ENCODE results near the gene DIAPH3.

Gene DIAPH3

DNA sequence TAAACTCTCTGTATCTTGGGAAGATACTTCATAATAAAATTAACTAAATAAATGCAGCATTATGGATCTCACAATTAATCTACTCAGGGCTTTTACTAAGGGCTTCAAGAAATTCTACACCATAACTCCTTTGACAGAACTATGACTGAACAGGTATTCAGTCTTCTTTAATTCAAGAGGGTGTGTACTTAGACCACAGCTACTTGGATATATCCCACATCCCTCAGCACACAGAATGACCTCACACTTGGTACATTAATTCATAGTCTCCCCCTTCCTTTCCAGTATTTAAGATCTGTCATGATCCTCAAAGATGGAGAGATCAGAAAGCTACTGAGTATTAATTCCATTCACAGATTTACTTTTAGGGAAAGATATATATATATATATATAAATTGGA is 11.6 kb downstream of the DIAPH3 start:
- DNase-seq (ENCODE audit: low spot score): no peak

DNA sequence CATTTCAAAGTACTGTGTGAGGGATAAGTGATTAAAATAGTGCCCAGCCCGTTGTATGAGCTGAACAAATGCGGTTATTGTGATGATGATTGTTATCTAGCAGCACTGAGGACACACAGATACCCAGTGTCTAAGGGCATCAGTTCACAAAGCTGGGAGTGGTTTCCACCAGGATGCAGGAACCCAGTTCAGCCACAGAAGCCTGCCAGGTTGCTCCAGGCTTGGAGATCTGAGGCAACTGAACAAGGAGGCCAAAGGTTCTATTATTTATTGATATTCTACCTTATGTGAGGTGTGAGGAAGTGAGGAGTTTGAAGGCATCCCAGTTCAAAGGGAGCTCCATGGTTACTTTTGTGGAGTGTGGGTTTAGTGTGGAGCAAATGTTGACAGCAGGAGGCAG is 13.2 kb downstream of the DIAPH3 start:
- DNase-seq (ENCODE audit: low spot score): no peak

DNA sequence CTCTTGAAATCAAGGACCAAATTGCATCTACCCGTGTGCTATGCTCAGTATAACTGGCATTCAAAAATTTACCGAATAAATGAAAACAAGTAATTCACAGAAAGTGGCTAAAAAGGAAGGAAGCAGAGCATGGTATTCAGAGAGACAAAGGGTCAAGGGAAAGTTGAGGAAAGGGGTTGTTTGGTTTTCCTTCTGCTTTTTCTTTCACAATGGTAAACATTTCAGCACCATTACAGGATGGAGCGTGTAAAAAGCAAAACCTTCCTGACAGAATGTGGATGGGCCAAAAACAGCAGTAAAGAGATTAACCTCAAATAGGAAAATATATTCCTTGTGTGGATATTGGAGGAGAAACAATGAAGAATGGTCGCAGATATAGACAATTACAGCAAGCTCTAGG is 14.8 kb downstream of the DIAPH3 start:
- DNase-seq (ENCODE audit: low spot score): no peak

DNA sequence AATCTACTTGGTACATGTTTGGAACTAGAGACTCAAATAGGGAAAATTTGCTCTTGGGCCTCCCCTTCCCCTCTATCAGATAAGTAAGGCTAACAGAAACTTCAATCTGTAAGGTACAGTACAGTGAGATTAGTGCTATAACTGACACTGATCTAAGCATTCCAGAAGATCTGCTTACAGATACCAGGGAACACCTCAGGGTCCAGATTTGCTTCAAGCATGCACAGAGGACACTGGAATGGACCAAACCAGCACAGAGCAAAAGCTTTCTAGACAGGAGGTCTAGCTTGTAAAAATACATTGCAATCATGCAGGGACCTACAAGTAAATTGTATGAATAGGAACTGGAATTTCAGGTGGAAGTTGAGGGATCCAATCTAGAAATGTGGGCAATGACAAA is 16.4 kb downstream of the DIAPH3 start:
- no peak for DNase-seq (ENCODE audit: low spot score)

DNA sequence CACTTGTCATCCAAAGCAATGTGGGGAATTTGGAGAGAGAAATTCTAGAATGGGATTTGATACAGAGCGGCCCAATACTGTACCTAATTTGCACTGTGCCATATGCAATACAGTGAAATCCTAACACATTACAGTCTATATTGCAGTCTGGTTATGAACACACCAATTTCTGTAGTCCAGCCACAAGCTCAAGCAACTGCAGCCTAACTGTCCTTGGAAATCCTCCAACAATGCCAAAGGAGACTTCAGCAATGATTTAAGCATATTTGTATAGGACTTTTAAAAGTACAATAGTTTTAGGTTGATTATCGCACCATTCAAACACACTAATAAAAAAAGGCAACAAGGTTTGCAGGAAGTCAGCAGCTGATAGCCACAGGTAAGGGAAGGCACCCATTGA is 17.3 kb downstream of the DIAPH3 start:
- no peak for DNase-seq (ENCODE audit: low spot score)

DNA sequence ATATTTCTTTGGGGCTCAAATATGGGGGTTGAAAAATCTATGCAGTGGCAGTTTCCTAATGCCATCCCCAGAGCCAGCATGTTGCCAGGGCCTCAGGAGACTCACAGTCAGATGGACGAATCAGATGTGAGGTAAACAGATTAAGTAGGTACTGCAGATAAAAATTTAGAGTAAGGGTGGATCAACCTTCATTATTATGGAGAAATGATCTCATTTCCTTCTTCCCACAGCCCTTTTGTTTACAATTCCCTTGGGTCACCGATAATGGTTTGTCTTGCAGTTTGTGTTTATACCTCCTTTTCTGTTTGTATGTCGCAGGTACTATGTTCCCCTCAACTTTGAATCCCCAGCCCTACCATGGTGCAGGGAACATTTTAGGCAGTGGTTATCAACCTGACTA is 20.0 kb downstream of the DIAPH3 start:
- no peak for DNase-seq (ENCODE audit: low spot score)

DNA sequence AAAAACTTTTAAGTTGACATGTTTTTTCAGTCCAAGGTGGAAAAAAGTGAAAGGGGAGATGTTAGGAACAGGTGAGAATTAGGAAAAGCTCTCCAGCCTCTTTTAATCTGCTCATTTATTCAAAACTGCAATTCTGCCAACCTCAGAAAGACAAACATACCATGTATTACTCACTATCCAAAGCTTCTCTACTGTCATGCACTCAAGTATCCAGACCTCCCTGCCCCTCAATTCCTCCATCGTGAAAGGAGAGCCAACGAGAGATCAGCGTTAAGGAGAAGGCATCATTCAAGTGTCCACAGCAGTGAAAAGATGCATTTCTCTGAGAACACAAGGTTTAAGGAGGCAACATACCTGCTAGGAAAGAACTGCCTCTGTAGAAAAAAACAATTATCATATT is 24.5 kb downstream of the DIAPH3 start:
- peak; percentile 10 for DNase-seq (ENCODE audit: low spot score)

DNA sequence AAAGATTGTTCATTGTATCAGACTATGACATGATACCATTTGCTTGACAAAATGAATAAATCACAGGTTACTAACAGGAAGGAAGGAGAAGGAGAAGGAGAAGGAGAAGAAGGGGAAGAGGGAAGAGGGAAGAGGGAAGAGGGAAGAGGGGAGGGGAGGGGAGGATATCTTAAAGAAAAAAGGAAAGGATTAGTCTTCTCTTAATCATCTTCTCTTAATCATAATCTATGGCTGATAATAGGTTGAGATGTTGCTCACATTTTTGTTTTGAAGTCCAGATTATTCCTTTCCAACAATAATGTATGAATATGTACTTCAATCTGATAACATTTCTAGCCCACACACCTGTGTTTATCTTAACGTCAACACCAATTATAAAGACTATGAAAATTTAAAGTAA is 25.1 kb downstream of the DIAPH3 start:
- DNase-seq (ENCODE audit: low spot score): no peak

DNA sequence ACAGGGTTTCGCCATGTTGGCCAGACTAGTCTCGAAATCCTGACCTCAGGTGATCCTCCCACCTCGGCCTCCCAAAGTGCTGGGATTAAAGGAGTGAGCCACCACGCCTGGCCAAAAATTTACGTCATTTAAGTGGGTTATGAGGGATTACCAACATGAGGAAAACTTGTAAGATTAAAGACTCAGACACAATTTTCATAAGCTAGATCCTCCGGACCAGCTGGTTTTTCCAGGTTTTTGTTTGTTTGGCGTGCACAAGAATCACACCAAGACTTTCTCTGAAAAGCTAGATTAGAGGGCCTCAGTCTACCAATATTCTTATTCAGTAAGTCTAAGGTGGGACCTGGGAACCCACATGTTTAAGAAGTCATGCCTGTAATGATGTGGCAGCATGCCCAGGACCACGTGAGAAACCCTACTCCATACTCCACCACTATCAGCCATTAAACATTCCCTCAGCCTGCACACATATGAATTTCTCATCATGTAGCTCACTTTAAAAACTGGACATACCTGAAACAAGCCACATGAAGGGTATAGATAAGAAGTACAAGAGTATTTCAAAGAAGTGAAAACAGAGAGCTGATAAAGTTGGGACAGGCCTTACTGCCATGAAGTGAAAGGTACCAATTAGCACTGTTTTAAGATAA is 25.7 kb downstream of the DIAPH3 start:
- DNase-seq (ENCODE audit: low spot score): no peak

DNA sequence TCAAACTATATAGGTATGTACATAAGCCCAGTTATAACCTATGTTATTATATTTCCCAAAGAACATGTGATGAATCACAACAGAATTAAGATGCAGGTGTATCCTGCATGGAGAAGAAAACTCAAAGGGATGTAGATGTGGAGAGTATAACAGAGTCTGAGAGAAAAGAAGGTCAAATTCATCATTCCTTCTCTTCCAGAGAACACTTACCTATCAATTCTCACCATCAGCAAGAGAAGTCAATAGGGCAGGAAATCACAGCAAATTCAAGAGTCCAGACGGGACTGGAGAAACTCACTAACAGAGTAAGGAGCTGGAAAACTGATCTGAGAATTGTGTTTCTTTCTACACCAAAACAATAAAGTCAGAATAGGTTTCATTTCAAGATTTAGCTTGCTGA is 28.4 kb downstream of the DIAPH3 start:
- DNase-seq (ENCODE audit: low spot score): no peak

DNA sequence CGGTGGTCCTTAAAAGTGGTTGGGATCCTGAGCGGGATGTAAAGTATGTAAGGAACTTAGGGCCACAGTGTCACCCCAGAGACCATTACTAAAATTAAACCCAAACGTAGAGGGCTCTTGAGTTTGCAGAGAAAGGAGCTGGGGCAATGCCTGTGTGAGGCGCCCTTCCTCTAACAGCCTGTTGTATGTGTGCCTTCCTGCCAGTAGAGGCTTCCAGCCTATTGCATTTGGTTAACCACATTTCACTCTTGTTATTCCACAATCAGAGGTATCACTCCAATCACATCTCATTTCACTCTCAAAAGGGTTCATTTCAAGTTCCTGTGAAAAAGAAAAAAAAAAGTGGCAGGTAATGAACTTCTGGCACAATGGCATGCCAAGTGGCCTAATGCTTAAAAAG is 29.4 kb downstream of the DIAPH3 start:
- no peak for DNase-seq (ENCODE audit: low spot score)

DNA sequence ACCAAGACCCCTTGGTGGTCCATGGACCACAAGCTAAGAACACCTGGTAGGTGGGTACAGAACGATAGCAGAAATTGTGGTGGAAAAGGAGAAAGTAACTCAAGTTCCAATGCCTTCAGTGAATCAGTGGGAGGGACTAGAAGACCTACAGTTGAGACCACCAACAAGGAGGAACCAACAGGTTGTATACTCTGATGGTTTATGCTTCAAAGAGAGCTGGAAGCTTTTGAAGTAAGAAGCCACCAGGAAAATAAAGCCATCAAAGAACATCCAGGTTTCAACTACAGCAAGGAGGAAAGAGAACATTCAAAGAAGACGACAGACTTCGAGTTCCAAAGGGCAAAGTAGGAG is 42.4 kb downstream of the DIAPH3 start:
- no peak for DNase-seq (ENCODE audit: low spot score)

DNA sequence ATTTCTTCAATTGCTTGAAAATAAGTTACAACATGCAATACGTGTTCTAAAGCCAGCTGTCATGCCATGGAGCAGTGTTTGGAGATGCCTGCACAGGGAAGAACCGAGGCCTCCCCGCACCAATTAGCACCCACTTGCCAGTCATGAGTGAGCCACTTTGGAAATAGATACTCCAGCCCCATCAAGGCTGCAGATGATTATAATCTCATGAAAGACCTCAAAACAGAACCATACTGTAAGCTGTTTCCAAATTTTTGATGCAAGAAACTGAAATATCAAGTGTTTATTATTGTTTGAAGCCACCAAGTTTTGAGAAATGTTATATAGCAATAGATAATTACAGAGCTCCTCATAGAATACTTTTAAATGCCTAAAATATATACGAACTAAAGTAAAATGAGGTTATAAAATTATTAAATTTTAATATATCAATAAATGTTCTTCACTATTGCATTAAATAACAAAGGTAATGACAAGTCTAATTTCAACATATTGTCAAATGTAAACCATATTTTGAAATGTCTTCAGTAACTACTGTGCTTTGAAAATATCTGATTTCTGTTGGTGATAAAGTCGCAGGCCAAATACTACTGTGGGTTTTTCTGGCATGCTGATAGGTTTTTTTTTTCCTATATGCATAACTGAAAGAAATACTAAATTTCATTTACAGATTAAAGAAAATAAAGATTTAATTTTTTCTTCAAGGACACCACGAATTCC is 43.0 kb downstream of the DIAPH3 start:
- no peak for DNase-seq (ENCODE audit: low spot score)

DNA sequence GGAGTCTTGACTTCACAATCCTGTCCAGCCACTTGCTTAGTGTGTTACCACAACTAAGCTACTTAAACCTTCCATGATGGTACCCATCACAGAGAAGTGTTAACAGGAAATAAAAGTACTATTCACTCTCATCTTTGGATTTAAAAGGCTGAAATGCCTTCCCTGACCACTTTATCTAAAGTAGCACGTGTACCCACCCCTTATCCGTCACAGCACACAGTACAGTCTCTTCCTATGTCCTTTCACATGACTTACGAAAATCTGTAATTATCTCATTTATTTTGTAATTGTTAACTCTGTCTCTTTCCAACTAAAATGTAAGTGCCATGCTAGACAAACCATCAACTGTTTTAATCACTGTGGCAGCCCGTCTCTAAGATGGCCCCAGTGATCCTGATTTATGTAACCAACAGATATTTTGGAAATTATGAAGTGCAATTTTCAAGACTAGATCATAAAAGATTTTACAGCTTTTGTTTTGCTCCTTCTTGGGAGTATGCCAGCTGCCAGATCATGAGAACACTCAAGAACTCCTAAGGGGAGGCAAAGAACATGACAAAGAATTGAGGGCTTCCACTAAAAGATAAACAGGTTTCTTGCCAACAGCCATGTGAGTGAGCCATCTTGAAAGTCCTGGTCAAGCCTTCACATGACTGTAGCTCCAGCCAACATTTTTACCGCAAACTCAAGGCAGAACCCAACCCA is 44.9 kb downstream of the DIAPH3 start:
- DNase-seq (ENCODE audit: low spot score): no peak

DNA sequence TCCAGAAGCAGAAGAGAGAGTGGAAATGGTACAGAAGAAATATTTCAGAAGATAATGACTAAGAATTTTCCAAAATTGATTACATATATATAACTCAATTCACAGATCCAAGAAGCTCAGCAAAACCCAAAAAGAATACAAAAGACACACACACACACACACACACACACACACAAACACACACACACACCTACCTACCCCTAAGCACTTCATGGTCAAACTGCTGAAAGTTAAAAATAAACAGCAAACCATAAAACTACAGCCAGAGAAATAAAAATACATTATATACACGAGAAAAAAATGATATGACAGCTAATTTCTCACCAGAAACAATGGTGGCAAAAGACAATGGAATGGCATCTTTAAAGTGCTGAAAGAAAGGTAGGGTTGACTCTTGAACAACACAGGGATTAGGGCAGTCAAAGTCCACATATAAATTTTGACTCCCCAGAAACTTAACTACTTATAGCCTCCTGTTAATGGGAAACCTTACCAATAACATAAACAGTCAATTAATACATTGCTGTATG is 49.2 kb downstream of the DIAPH3 start:
- no peak for DNase-seq (ENCODE audit: low spot score)

DNA sequence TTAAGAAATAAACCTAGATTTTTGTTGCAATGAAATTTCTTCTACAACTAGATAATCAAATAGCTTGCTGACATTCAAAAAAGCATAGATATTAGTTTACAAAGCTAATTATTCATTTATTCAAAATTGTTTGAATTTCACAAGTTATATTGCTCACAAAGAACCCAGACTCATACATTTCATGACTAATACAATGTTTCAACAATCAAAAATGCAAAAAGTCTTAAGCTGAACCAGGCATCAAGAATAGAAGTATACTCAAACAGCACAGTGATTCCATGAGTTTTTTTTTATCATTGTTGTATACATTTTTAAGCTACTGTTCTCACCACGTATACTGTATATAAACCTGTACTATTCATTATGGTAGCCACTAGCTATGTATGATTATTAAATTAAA is 51.0 kb downstream of the DIAPH3 start:
- peak; percentile 19 for DNase-seq (ENCODE audit: low spot score)

DNA sequence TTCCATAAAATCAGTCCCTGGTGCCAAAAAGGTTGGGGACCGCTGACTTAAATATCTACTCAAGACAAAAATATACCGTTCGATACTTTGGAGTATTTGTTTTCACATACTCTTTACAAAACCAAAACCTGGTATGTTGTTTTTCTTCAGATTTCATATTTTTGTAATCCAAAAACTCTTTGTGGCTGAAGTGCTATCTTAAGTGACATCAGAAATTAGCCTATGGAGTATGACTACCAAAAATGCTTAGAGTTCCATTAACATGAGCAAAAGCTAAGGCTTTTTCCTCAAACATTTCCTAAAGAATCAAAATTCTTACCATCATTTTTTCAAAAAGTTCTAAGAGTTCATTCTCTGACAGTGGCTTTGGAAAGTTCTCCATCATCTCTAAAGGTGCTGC is 52.0 kb downstream of the DIAPH3 start:
- DNase-seq (ENCODE audit: low spot score): no peak

DNA sequence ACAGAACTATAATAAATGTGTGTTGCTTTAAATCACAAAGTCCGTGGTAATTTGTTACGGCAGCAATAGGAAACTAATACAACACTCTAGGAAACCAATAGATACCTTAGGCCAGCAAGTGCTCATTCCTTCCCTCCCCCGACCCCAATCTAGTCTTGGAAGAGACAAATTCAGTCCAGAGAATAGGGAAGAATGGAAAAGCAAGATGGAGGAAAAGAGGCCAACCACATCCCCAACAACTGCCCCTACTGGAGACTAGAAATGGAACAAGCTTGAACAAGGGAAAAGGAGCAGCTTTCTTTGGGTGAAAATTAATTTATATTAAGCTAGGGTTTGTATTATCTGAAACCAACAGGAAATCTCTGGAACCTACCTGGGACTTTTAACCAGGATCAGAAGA is 54.4 kb downstream of the DIAPH3 start:
- DNase-seq (ENCODE audit: low spot score): no peak

DNA sequence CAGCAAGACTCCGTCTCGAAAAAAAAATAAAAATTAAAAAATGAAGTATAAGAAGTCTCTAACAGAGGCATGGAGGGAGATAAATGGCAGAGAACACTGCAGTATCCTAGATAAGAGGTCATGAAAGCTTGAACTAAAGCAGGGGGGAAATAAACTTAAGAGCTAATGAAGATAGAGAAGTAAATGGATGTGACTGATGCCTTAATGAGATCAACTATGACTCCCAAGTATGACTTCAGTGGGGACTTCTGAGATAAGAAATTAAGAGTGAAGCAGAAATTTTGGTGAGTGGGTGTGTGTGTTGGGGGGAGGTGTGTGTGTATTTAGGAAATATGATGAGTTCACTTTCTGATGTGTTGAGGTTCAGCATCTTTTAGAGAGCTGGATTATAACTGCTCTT is 55.1 kb downstream of the DIAPH3 start:
- DNase-seq (ENCODE audit: low spot score): no peak

DNA sequence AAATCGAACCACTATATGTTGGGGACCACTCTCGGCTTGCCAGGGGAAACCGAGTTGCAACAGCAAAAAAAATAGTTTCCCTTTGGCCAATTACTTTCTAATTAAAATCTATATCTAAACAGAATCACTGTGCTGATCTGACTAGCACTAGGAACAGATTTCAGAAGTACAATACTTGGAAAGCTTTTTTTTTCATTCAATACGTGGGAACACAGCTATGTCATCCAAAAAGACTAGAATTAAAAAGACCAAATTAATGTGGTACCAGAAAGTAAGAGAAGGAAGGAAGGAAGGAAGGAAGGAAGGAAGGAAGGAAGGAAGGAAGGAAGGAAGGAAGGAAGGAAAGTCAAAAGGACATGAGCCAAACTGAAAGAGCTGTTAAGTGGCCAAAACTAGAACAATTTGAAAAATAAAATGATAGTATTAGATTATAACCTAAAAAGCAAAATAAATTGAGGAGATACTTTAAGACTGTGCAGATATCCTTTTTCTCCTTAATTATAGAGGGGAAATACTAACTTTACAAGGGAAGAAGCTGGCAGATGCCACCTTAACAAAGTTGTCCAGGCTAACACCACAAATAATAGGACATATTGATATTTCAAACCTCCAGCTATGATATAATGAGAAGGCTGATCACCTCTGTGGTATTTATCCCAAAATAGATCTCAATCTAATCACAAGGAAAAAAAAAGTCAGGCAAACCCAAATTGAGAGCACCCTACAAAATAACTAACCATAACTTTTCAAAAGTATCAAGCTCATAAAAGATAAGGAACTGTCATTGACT is 63.9 kb downstream of the DIAPH3 start:
- DNase-seq (ENCODE audit: low spot score): no peak

DNA sequence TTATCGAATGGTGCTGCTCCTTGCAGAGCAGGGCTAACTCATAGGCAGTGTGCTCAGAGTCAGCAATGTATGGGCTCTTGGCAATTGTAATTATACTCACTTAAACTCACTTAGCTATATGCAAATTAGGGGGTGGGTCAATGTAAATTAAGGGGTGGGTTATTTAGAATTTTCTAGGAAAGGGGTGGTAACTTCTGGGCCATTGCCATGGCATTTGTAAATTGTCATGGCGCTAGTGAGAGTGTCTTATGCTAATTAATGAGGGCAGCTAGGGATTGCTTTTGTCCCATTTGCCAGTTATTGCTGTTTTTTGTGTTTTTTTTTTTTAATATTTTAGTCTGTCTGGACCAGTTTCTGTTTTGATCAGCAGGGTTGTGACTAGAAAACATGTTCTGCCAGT is 68.4 kb downstream of the DIAPH3 start:
- no peak for DNase-seq (ENCODE audit: low spot score)

DNA sequence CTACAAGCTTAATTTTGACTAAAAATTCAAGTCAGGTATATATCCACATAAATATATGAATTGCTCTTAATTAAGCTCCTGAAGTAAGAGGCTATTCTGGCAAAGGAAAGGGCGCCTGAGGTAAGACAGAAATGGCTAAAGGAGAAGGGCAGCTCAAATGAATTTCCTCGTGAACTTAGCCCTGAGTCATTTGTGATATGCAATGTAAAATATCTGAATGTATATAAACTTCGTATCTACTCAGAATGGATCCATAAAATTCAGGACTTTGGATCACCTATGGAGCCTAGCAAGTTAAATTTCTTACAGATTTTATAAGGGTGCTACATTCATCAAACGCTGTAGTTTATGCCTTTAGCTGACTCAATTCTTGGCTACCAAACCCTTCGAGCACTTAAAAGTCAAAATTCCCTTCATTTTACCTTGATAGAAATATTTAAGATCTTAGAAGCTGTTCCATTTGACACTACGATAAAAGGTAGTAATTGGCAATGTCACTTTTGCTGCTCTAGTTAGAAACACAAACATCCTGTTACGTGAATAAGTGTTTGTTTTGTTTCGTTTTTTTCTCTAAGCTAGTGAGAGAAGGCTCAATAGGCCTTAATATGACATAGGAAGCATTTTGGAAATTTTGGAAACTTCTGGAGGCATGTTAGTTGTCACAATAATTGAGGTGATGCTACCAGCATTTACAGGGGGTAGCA is 69.2 kb downstream of the DIAPH3 start:
- DNase-seq (ENCODE audit: low spot score): no peak

All from AG08395 (cell line).